Type B pancreatic cell (in vitro differentiated cells): Measurements from ENCODE around the gene C9orf152. TPM values are rescaled to one million over a fixed set of nuclear protein-coding genes. Genes with fewer than 3 reads are reported as not detected.

Experiments
- DNase-seq: peaks from one replicate; pipeline ENCODE4 v3.0.0; 2021; ENCODE audit warnings: mixed read lengths; ENCODE audit not compliant: unreplicated experiment; ENCODE audit errors: extremely low spot score
- H3K27ac Mint-ChIP-seq: 2 replicates; pipeline ENCODE4 v1.8.0; 2021; ENCODE audit warnings: mild to moderate bottlenecking, mixed read lengths
- H3K27me3 Mint-ChIP-seq: 2 replicates; pipeline ENCODE4 v1.8.0; 2021; ENCODE audit warnings: mixed read lengths
- H3K36me3 Mint-ChIP-seq: 2 replicates; pipeline ENCODE4 v1.8.0; 2021; ENCODE audit warnings: mixed read lengths
- H3K4me1 Mint-ChIP-seq: one replicate; pipeline ENCODE4 v1.8.0; 2021; ENCODE audit warnings: mixed read lengths; ENCODE audit not compliant: unreplicated experiment
- H3K4me3 Mint-ChIP-seq: 2 replicates; pipeline ENCODE4 v1.8.0; 2021; ENCODE audit warnings: mild to moderate bottlenecking, mixed read lengths
- H3K9me3 Mint-ChIP-seq: 2 replicates; pipeline ENCODE4 v1.8.0; 2021; ENCODE audit warnings: mixed read lengths
- total RNA-seq: library from RNA; stranded (reverse); gene quantifications from 2 replicates; pipeline ENCODE4 v1.2.1, GENCODE V29; 2021; ENCODE audit warnings: low replicate concordance
- TF ChIP-seq, protein P1 (sequence below): fragments of 200-600 bp; sonication (generic); conservative IDR thresholded peaks from 2 replicates; pipeline ENCODE4 v1.5.0; 2021; ENCODE audit warnings: antibody characterized with exemption, mild to moderate bottlenecking

The C9orf152 gene
- total RNA-seq, 1 donor from 2014 or later, result 2.8 TPM

DNA sequence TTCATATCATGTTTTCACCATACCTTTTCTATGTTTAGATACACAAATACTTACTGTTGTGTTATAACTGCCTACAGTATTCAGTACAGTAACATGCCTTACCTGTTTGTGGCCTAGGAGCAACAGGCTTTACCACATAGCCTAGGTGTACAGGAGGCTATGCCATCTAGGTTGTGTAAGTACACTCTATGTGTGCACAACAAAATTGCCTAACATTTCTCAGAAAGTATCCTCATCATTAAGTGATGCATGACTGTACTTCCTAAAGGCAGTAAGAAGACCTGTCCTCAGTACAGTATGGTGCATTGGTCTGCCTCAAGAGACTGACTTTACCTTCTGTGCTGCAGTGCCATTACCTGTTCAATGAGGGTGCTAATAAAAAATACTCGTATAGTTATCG is 40.4 kb upstream of the C9orf152 start:
- no peak overlapping the region for H3K27ac Mint-ChIP-seq
- H3K36me3 Mint-ChIP-seq, result peaks cover 31% of the 10 kb centered on the region
- H3K9me3 Mint-ChIP-seq, result no peaks in the 10 kb centered on the region
- TF ChIP-seq, protein P1, sequence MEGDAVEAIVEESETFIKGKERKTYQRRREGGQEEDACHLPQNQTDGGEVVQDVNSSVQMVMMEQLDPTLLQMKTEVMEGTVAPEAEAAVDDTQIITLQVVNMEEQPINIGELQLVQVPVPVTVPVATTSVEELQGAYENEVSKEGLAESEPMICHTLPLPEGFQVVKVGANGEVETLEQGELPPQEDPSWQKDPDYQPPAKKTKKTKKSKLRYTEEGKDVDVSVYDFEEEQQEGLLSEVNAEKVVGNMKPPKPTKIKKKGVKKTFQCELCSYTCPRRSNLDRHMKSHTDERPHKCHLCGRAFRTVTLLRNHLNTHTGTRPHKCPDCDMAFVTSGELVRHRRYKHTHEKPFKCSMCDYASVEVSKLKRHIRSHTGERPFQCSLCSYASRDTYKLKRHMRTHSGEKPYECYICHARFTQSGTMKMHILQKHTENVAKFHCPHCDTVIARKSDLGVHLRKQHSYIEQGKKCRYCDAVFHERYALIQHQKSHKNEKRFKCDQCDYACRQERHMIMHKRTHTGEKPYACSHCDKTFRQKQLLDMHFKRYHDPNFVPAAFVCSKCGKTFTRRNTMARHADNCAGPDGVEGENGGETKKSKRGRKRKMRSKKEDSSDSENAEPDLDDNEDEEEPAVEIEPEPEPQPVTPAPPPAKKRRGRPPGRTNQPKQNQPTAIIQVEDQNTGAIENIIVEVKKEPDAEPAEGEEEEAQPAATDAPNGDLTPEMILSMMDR, result no peak
- peaks cover 18% of the 10 kb centered on the region for H3K4me1 Mint-ChIP-seq
- DNase-seq, result no peak
- H3K27me3 Mint-ChIP-seq, result no peaks in the 10 kb centered on the region
- no peak overlapping the region for H3K4me3 Mint-ChIP-seq

DNA sequence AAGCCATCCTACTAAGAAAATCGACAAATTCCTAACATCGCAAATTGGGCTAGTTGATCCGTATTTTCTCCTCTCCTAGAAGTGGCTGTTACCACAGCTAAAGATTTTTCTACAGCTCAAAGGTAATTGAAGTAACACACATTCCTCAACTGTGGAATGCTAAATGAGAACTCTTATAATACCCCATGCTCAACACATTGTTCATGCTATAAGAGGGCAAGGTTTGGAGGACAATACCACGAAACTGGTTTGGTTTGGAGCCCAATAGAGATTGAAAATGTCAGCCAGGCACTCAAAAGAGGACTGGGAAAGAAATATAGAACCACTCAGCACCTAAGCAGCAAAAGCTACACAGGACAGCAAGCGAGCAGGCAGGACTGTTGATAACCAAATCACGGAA is 38.3 kb upstream of the C9orf152 start:
- no peak overlapping the region for H3K27ac Mint-ChIP-seq
- DNase-seq, result no peak
- no peaks in the 10 kb centered on the region for H3K9me3 Mint-ChIP-seq
- TF ChIP-seq, protein P1, result no peak
- no peak overlapping the region for H3K4me3 Mint-ChIP-seq
- H3K27me3 Mint-ChIP-seq, result no peaks in the 10 kb centered on the region
- H3K4me1 Mint-ChIP-seq, result peaks cover 6% of the 10 kb centered on the region
- H3K36me3 Mint-ChIP-seq, result peaks cover 36% of the 10 kb centered on the region

DNA sequence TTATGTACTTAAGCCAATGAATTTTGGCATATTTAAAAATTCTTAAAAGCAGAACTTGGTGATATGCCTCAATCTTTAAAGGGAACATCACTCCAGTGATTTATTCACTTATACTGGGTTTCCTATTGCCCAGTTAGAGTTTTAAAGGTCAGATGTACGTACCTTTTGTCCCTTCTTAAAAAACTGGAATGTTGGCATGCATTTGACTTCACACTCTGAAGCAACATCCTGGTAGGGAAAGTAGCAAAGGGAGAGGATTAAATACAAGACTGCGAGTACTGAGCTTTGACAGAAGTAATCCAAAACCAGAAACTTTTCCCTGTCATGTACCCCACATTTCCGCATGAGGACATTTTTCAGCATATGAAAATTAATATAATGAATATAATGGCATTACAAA is 36.7 kb upstream of the C9orf152 start:
- TF ChIP-seq, protein P1, result no peak
- Mint-ChIP-seq H3K4me1 (peaks cover 6% of the 10 kb centered on the region), H3K4me3 (no peak overlapping the region), H3K27me3 (no peaks in the 10 kb centered on the region), H3K9me3 (no peaks in the 10 kb centered on the region), H3K36me3 (peaks cover 32% of the 10 kb centered on the region), H3K27ac (no peak overlapping the region)
- DNase-seq, result no peak

DNA sequence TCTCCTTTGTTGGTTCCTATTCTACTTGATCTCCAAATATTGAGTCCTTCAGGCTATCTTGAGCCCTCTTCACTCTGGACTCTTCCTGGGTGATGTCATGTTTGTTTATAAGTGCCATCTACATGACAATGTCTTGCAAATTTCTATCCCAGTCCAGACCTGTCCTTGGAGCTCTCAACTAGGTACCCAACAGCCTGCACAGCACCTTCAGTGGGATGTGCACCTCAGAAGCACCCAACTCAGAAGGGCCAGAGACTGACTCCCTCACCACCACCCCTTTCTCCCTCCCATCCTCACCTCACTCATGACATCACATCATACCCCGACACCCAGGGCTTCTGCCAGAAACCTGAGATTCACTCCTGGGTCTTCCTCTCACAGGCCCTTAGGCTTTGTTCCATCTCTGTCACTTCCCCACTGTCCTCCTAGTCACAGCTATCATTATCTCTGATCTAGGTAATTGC is 33.9 kb upstream of the C9orf152 start:
- Mint-ChIP-seq H3K4me1 (peaks cover 6% of the 10 kb centered on the region), H3K27me3 (no peaks in the 10 kb centered on the region), H3K4me3 (no peak overlapping the region), H3K27ac (no peak overlapping the region), H3K36me3 (peaks cover 19% of the 10 kb centered on the region), H3K9me3 (no peaks in the 10 kb centered on the region)
- TF ChIP-seq, protein P1, result no peak
- DNase-seq, result no peak

DNA sequence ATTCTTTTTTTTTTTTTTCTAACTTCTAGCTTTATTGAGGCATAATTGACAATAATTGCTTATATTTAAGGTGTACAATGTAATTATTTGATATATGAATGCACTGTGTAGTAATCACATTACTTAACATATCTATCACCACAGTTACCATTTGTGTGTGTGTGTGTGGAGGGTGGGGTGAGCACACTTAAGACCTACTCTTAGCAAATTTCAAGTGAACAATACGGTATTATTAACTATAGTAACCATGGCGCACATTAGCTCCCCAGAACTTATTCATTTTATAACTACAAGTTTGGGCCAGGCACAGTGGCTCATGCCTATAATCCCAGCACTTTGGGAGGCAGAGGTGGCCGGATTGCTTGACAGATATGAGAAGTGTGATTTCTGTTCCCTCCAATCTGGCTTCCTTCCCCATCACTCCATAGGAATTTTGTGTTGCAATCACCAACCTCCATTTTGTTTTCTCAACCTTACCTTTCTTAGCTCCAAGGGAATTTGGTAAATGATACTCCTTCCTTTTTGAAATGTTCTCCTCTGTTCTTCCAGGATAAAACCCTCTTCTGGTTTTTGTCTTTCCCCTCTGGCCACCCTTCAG is 33.4 kb upstream of the C9orf152 start:
- no peak for DNase-seq
- no peak overlapping the region for H3K27ac Mint-ChIP-seq
- TF ChIP-seq, protein P1, result no peak
- peaks cover 3% of the 10 kb centered on the region for H3K9me3 Mint-ChIP-seq
- H3K27me3 Mint-ChIP-seq, result no peaks in the 10 kb centered on the region
- no peak overlapping the region for H3K4me3 Mint-ChIP-seq
- H3K36me3 Mint-ChIP-seq, result peaks cover 18% of the 10 kb centered on the region
- H3K4me1 Mint-ChIP-seq, result peaks cover 2% of the 10 kb centered on the region

DNA sequence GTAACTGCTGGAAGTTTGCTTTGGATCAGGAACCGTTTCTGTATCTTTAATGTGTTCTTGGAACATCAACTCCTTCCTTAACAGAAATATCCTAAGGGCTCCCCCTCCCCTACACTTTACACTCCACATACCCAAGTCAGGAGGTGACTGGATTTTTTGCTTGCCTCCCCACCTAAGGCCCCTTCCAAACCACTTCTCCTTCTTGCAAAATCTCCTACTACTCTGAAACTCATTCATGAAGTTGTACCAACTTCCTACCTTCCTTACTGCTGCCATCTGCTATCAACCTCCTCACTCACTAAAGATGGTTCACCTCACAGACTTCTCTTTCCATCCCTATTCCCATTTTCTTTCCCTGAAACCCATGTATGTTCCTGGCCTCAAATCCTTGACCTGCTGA is 32.2 kb upstream of the C9orf152 start:
- Mint-ChIP-seq H3K27ac (no peak overlapping the region), H3K4me3 (no peak overlapping the region), H3K27me3 (no peaks in the 10 kb centered on the region), H3K9me3 (peaks cover 4% of the 10 kb centered on the region), H3K36me3 (peaks cover 15% of the 10 kb centered on the region), H3K4me1 (no peaks in the 10 kb centered on the region)
- no peak for DNase-seq
- TF ChIP-seq, protein P1, result no peak
